ENCODE results near the gene TTC19.

Gene TTC19

DNA sequence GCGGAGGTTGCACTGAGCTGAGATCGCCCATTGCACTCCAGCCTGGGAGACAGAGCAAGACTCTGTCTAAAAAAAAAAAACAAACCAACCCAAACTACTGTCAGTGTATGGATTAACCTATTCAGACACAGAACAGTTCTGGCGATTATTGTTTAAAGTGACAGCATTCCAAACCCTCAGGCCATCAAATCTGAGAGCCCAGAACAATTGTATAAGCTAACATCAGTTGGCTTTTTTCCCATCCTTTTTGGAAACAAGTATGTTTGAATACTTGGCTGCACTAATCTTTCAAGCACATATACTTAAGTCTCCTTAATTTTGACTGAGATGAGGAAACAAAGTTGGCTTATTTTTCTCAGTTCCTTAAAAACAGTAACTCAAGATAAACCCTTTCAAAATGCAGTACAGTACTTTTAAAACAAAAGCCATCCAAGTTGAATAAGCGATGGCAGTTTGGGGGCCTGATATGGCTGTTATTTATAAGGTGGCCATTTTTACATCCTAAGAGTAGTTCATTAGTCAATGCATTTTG, 1.5 kb upstream of the TTC19 start:
- no peak overlapping the region for H3K23ac ChIP-seq (ENCODE audit: low read length)
- no peak overlapping the region for H2BK15ac ChIP-seq (replicated peaks; ENCODE audit: low read depth)
- no peak overlapping the region for H3K9ac ChIP-seq (ENCODE audit: low read length)
- no peak overlapping the region for H4K5ac ChIP-seq (ENCODE audit: low read length)
- H3K18ac ChIP-seq (ENCODE audit: low read length): no peak overlapping the region
- H3K56ac ChIP-seq (ENCODE audit: low read length): no peak overlapping the region
- no peak overlapping the region for H2BK120ac ChIP-seq (ENCODE audit: low read depth, low read length)
- WGBS (ENCODE audit: extremely low coverage, insufficient coverage, low lambda C conversion rate): no CpG with 5 or more reads among the region's 4 CpGs
- no peak overlapping the region for H4K8ac ChIP-seq (ENCODE audit: low read depth, low read length)
- peaks cover 3% of the 10 kb centered on the region for H3K4me1 ChIP-seq (ENCODE audit: control insufficient read depth, low read depth, low read length)
- no peaks in the 10 kb centered on the region for H3K36me3 ChIP-seq (ENCODE audit: control insufficient read depth, insufficient read depth, low read length)
- no peak overlapping the region for H3K4ac ChIP-seq (ENCODE audit: low read depth, low read length)
- H3K79me1 ChIP-seq (ENCODE audit: low read length): peaks cover 12% of the 10 kb centered on the region
- no peak for DNase-seq
- H3K79me2 ChIP-seq (ENCODE audit: control insufficient read depth, insufficient read depth, low read length): peaks cover 20% of the 10 kb centered on the region
- H3K27ac ChIP-seq (ENCODE audit: low read depth, low read length): no peak overlapping the region
- no peaks in the 10 kb centered on the region for H3K27me3 ChIP-seq (ENCODE audit: insufficient read depth, low read length, poor library complexity)
- no peak overlapping the region for H3K4me2 ChIP-seq (ENCODE audit: low read length)
- no peak overlapping the region for H3K4me3 ChIP-seq (ENCODE audit: low read length)
- H2AK5ac ChIP-seq (ENCODE audit: low read length): no peak overlapping the region
- H2BK5ac ChIP-seq (ENCODE audit: low read length): no peak overlapping the region

DNA sequence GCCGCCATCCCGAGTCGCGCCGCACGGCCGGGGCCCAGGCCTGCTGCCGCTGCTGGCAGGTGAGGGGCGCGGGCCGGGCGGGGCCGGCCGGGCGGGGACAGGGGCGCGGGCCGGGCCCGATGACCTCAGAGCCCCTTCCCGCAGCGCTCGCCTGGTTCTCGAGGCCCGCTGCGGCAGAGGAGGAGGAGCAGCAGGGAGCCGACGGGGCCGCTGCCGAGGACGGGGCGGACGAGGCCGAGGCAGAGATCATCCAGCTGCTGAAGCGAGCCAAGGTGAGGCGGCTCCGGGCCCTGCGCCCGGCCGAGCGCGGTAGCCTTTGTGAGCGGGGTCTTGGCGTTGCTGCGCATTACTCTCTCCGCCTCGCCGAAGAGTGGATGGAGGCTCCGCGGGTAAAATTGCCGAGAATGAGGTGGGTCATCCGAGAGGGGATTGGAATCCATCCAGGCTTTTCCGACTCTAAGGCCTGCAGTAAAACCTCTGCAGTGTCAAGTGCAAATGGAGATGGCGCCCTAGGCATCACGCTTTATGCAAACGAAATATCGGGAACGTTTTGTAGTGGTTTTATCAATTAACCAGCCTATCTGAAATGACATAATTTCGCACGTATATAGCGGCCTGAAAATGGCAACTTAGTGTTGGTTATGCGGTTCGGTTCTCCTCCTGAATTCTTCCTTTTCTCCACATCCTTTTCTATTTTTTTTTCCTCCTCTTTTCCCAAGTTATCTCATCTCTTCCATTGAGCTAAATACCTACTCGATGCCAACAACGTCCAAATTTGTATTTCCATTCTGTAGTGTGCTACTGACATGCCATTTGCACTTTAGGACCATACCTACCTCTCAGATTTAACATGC, 577 bp downstream of the TTC19 start:
- Histone ChIP-seq H3K79me2 (ENCODE audit: control insufficient read depth, insufficient read depth, low read length) (peaks cover 20% of the 10 kb centered on the region), H3K27me3 (ENCODE audit: insufficient read depth, low read length, poor library complexity) (no peaks in the 10 kb centered on the region), H2BK15ac (replicated peaks; ENCODE audit: low read depth) (no peak overlapping the region), H3K27ac (ENCODE audit: low read depth, low read length) (peak overlapping the region; percentile 96), H4K5ac (ENCODE audit: low read length) (no peak overlapping the region), H2BK5ac (ENCODE audit: low read length) (no peak overlapping the region), H3K23ac (ENCODE audit: low read length) (peak overlapping the region; percentile 57), H3K9ac (ENCODE audit: low read length) (peak overlapping the region; percentile 90), H3K4me1 (ENCODE audit: control insufficient read depth, low read depth, low read length) (peaks cover 3% of the 10 kb centered on the region), H3K79me1 (ENCODE audit: low read length) (peaks cover 14% of the 10 kb centered on the region), H3K4ac (ENCODE audit: low read depth, low read length) (peak overlapping the region; percentile 58), H3K4me2 (ENCODE audit: low read length) (peak overlapping the region; percentile 89), H2BK120ac (ENCODE audit: low read depth, low read length) (no peak overlapping the region), H4K8ac (ENCODE audit: low read depth, low read length) (no peak overlapping the region), H3K36me3 (ENCODE audit: control insufficient read depth, insufficient read depth, low read length) (peaks cover 3% of the 10 kb centered on the region), H2AK5ac (ENCODE audit: low read length) (no peak overlapping the region), H3K18ac (ENCODE audit: low read length) (peak overlapping the region; percentile 72), H3K56ac (ENCODE audit: low read length) (peak overlapping the region; percentile 99), H3K4me3 (ENCODE audit: low read length) (peak overlapping the region; percentile 89)
- peak; percentile 81 for DNase-seq
- no CpG with 5 or more reads among the region's 64 CpGs for WGBS (ENCODE audit: extremely low coverage, insufficient coverage, low lambda C conversion rate)

DNA sequence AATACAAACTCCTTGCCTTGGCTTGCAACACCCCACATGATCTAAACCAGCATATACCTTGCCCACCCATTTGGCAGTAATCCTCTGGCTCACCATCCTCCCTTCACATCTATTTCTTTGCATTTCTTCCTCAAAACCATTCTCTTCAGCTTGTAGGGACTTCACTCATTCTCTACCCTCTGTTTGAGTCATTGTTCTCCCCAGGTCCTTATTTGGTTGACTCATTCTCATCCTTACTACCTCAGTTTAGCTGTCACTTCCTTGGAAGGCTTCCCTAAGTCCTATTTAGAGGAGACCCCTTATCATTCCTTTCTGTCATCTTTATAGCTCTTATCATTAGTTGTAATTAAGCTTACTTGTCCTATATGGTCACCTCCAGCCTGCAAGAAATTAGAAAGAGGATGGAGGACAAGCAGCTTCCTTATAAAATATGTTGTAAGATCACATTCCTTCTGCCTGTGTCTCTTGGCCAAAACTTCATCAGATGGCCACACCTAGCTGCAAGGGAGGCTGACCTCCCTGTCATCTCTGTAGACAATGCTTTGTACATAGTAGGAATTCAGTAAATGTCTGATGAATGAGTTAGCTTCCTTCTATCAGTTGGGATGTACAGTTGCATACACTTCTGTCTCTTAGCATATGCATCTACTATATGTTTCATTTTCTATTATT, 1.7 kb downstream of the TTC19 start:
- Histone ChIP-seq H3K27me3 (ENCODE audit: insufficient read depth, low read length, poor library complexity) (no peaks in the 10 kb centered on the region), H3K79me2 (ENCODE audit: control insufficient read depth, insufficient read depth, low read length) (peaks cover 20% of the 10 kb centered on the region), H3K56ac (ENCODE audit: low read length) (peak overlapping the region; percentile 99), H3K9ac (ENCODE audit: low read length) (no peak overlapping the region), H3K36me3 (ENCODE audit: control insufficient read depth, insufficient read depth, low read length) (peaks cover 4% of the 10 kb centered on the region), H3K79me1 (ENCODE audit: low read length) (peaks cover 14% of the 10 kb centered on the region), H3K4me2 (ENCODE audit: low read length) (peak overlapping the region; percentile 89), H3K27ac (ENCODE audit: low read depth, low read length) (no peak overlapping the region), H3K4me3 (ENCODE audit: low read length) (no peak overlapping the region), H3K4me1 (ENCODE audit: control insufficient read depth, low read depth, low read length) (peaks cover 3% of the 10 kb centered on the region), H2AK5ac (ENCODE audit: low read length) (no peak overlapping the region), H4K8ac (ENCODE audit: low read depth, low read length) (no peak overlapping the region), H3K18ac (ENCODE audit: low read length) (no peak overlapping the region), H2BK120ac (ENCODE audit: low read depth, low read length) (no peak overlapping the region), H4K5ac (ENCODE audit: low read length) (no peak overlapping the region), H3K23ac (ENCODE audit: low read length) (no peak overlapping the region), H3K4ac (ENCODE audit: low read depth, low read length) (no peak overlapping the region), H2BK15ac (replicated peaks; ENCODE audit: low read depth) (no peak overlapping the region), H2BK5ac (ENCODE audit: low read length) (no peak overlapping the region)
- DNase-seq: no peak

DNA sequence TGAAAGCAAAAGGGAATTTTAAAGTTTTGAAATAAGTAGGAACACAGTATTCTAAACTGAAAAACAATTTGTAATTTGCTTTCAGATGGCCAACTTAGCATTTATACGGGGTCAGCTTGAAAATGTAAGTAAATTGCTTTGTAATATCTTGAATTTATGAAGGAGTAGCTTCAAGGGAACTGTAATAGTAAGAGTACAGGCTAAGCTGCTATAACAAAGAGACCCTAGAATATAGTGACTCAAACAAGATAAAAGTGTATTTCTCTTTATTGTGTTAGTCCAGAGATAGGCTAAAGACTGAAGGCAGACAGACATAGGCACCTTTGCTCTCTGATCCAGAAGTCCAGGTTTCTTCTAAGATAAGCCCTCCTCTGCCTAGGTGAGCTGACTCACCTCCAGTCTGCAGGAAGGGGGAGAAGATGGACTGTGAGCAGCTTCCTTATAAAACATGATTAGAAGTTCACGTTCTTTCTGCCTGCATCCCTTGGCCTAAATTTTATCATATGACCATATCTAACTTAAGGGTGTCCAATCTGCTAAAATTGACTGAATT, 3.2 kb downstream of the TTC19 start:
- Histone ChIP-seq H3K79me1 (ENCODE audit: low read length) (peaks cover 14% of the 10 kb centered on the region), H4K5ac (ENCODE audit: low read length) (no peak overlapping the region), H4K8ac (ENCODE audit: low read depth, low read length) (no peak overlapping the region), H3K4ac (ENCODE audit: low read depth, low read length) (no peak overlapping the region), H2AK5ac (ENCODE audit: low read length) (no peak overlapping the region), H3K23ac (ENCODE audit: low read length) (no peak overlapping the region), H3K79me2 (ENCODE audit: control insufficient read depth, insufficient read depth, low read length) (peaks cover 20% of the 10 kb centered on the region), H3K4me2 (ENCODE audit: low read length) (no peak overlapping the region), H3K9ac (ENCODE audit: low read length) (no peak overlapping the region), H3K4me3 (ENCODE audit: low read length) (no peak overlapping the region), H3K18ac (ENCODE audit: low read length) (no peak overlapping the region), H3K36me3 (ENCODE audit: control insufficient read depth, insufficient read depth, low read length) (peaks cover 5% of the 10 kb centered on the region), H3K4me1 (ENCODE audit: control insufficient read depth, low read depth, low read length) (peaks cover 3% of the 10 kb centered on the region), H3K56ac (ENCODE audit: low read length) (no peak overlapping the region), H2BK120ac (ENCODE audit: low read depth, low read length) (no peak overlapping the region), H3K27me3 (ENCODE audit: insufficient read depth, low read length, poor library complexity) (no peaks in the 10 kb centered on the region), H3K27ac (ENCODE audit: low read depth, low read length) (no peak overlapping the region), H2BK5ac (ENCODE audit: low read length) (no peak overlapping the region), H2BK15ac (replicated peaks; ENCODE audit: low read depth) (no peak overlapping the region)
- DNase-seq: no peak
- no CpG with 5 or more reads among the region's 2 CpGs for WGBS (ENCODE audit: extremely low coverage, insufficient coverage, low lambda C conversion rate)

DNA sequence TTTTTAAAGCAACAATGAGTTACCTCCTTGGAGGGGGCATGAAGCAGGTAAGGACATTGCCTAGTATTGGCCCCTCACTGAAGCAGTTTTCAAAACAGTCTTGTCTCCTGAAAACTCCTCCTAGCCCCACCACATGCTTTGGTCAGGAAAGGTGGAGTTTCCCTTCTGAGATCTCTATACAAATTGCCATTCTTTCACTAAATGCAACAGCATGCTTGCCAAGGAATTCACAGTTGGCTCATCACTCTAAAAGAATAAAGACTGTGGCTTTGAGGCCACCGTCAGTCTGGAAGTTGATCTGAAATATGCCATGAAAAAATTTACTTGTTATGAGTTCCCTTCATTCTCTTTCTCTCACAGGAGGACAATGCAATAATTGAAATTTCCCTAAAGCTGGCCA, 4.2 kb downstream of the TTC19 start:
- H3K4ac ChIP-seq (ENCODE audit: low read depth, low read length): no peak overlapping the region
- no peaks in the 10 kb centered on the region for H3K27me3 ChIP-seq (ENCODE audit: insufficient read depth, low read length, poor library complexity)
- no peak overlapping the region for H2AK5ac ChIP-seq (ENCODE audit: low read length)
- H3K18ac ChIP-seq (ENCODE audit: low read length): no peak overlapping the region
- H3K4me2 ChIP-seq (ENCODE audit: low read length): no peak overlapping the region
- H2BK5ac ChIP-seq (ENCODE audit: low read length): no peak overlapping the region
- H3K56ac ChIP-seq (ENCODE audit: low read length): no peak overlapping the region
- H3K23ac ChIP-seq (ENCODE audit: low read length): no peak overlapping the region
- H3K9ac ChIP-seq (ENCODE audit: low read length): no peak overlapping the region
- no peak for DNase-seq
- H2BK120ac ChIP-seq (ENCODE audit: low read depth, low read length): no peak overlapping the region
- peaks cover 20% of the 10 kb centered on the region for H3K79me2 ChIP-seq (ENCODE audit: control insufficient read depth, insufficient read depth, low read length)
- H3K36me3 ChIP-seq (ENCODE audit: control insufficient read depth, insufficient read depth, low read length): peaks cover 7% of the 10 kb centered on the region
- H3K79me1 ChIP-seq (ENCODE audit: low read length): peaks cover 14% of the 10 kb centered on the region
- H4K8ac ChIP-seq (ENCODE audit: low read depth, low read length): no peak overlapping the region
- WGBS (ENCODE audit: extremely low coverage, insufficient coverage, low lambda C conversion rate): no CpG with 5 or more reads among the region's 1 CpG
- H3K27ac ChIP-seq (ENCODE audit: low read depth, low read length): no peak overlapping the region
- no peak overlapping the region for H4K5ac ChIP-seq (ENCODE audit: low read length)
- H3K4me1 ChIP-seq (ENCODE audit: control insufficient read depth, low read depth, low read length): peaks cover 3% of the 10 kb centered on the region
- no peak overlapping the region for H3K4me3 ChIP-seq (ENCODE audit: low read length)
- no peak overlapping the region for H2BK15ac ChIP-seq (replicated peaks; ENCODE audit: low read depth)

All from mesendoderm (in vitro differentiated cells).